ENCODE data around the gene TDP1.
A peak's percentile ranks its signal among the peaks of the same experiment; 100 is the strongest.

Gene TDP1

DNA sequence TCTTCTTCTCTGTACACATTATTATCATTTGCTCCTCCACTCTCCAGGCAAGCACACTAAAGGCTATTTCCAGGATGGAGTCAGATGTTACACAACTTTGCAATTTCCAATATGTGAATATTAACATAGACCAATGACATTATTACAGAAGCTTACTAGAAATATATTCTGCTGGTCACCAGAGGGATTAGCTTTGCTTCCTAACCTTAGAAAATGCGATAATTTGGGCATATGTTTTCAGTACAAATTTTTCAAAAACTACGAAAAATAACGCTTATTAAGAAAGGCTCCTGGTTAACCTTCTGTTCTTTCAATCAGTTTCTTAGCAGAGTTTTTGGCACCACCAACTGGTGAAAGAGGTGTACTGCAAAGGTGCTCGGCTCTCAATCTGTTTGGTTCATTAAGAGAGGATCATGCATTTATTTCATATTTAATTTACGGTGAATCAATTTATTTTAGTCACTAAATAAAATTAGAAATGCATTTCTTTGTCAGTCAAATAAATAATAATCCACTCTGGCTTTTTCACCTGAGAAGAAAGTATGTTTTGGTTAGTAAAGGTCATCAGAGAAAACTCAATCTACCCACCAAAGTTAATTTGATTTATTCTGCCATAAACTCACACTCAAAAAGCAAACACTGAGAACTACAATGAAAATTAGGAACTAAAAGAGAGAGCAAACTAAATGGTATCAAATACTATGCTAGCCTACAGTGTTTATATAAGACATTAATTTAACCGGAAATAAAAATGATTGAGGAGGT lies 40.4 kb upstream of the TDP1 start:
- Histone ChIP-seq H3K4me1 (ENCODE audit: insufficient read depth, poor library complexity, severe bottlenecking) (peaks cover 26% of the 10 kb centered on the region), H3K36me3 (ENCODE audit: low read depth) (no peaks in the 10 kb centered on the region), H3K4me3 (ENCODE audit: severe bottlenecking) (no peak overlapping the region), H3K27me3 (ENCODE audit: insufficient read depth, poor library complexity, severe bottlenecking) (no peaks in the 10 kb centered on the region), H3K9me3 (ENCODE audit: severe bottlenecking) (no peaks in the 10 kb centered on the region), H3K27ac (ENCODE audit: poor library complexity, severe bottlenecking) (peak overlapping the region; percentile 66)
- DNase-seq (ENCODE audit: low spot score), result no peak
- TF ChIP-seq, protein P1, sequence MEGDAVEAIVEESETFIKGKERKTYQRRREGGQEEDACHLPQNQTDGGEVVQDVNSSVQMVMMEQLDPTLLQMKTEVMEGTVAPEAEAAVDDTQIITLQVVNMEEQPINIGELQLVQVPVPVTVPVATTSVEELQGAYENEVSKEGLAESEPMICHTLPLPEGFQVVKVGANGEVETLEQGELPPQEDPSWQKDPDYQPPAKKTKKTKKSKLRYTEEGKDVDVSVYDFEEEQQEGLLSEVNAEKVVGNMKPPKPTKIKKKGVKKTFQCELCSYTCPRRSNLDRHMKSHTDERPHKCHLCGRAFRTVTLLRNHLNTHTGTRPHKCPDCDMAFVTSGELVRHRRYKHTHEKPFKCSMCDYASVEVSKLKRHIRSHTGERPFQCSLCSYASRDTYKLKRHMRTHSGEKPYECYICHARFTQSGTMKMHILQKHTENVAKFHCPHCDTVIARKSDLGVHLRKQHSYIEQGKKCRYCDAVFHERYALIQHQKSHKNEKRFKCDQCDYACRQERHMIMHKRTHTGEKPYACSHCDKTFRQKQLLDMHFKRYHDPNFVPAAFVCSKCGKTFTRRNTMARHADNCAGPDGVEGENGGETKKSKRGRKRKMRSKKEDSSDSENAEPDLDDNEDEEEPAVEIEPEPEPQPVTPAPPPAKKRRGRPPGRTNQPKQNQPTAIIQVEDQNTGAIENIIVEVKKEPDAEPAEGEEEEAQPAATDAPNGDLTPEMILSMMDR (IDR thresholded peaks at IDR 0.05; ENCODE audit: poor library complexity, severe bottlenecking), result peak; percentile 99
- no peak for ATAC-seq (ENCODE audit: low read depth)

DNA sequence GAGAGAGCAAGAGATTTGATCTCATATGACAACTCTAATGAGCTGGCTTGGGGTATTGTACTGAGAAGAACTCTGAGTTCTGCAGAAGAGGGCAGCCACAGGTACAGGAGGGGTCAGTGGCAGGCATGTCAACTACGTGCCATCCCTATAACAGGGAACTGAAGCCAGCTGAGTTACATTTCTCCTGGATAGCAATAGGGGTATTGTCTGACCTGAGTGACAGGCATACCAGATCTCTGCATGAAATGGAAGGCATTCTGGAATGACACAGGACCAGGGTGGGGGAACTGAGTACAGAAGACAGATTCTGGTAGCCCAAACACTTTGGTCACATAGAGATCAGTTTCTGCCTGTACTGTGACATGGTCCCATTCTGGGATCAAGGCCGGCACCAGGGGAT lies 37.0 kb upstream of the TDP1 start:
- Histone ChIP-seq H3K4me1 (ENCODE audit: insufficient read depth, poor library complexity, severe bottlenecking) (peaks cover 22% of the 10 kb centered on the region), H3K4me3 (ENCODE audit: severe bottlenecking) (no peak overlapping the region), H3K36me3 (ENCODE audit: low read depth) (peaks cover 2% of the 10 kb centered on the region), H3K27ac (ENCODE audit: poor library complexity, severe bottlenecking) (no peak overlapping the region), H3K9me3 (ENCODE audit: severe bottlenecking) (no peaks in the 10 kb centered on the region), H3K27me3 (ENCODE audit: insufficient read depth, poor library complexity, severe bottlenecking) (no peaks in the 10 kb centered on the region)
- no peak for ATAC-seq (ENCODE audit: low read depth)
- no peak for DNase-seq (ENCODE audit: low spot score)
- TF ChIP-seq, protein P1 (IDR thresholded peaks at IDR 0.05; ENCODE audit: poor library complexity, severe bottlenecking), result no peak

DNA sequence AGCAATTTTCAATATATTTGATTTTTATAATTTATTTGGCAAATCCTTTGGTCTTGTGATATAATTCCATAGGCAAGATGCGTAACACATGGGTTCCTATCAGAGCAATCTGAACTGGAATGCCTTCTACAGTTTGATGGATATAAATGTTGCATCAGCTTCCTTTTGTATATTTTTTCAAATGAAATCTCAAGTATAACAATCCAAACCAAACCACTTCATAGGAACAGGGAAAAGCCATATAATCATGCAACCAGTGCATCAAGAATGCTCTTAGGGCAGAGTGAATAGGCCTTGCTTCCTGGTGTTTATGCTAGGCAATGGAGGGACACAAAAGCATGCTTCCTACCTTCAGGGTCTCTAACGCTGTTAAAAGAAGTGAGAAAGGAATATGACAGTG lies 35.7 kb upstream of the TDP1 start:
- TF ChIP-seq, protein P1 (IDR thresholded peaks at IDR 0.05; ENCODE audit: poor library complexity, severe bottlenecking), result no peak
- ATAC-seq (ENCODE audit: low read depth) (no peak), DNase-seq (ENCODE audit: low spot score) (no peak)
- Histone ChIP-seq H3K27me3 (ENCODE audit: insufficient read depth, poor library complexity, severe bottlenecking) (no peaks in the 10 kb centered on the region), H3K4me1 (ENCODE audit: insufficient read depth, poor library complexity, severe bottlenecking) (peaks cover 20% of the 10 kb centered on the region), H3K27ac (ENCODE audit: poor library complexity, severe bottlenecking) (no peak overlapping the region), H3K36me3 (ENCODE audit: low read depth) (peaks cover 7% of the 10 kb centered on the region), H3K4me3 (ENCODE audit: severe bottlenecking) (no peak overlapping the region), H3K9me3 (ENCODE audit: severe bottlenecking) (no peaks in the 10 kb centered on the region)

DNA sequence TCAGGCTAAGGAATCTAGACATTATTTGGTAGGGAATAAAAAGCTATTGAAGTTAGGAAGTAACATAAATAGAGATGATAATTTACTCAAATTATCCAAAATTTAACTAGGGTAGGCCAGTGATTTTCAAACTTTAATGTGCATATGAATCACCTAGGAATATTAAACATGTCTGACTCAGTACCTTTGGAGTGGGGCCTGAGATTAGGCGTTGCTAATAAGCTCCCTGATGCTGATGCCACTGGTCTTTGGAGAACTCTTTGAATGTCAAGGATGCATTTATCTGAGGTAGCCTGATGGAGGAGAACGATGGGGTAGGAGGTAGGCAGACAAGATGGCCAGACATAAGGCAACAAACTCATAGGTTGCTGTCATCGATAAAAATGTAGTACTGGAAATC lies 34.4 kb upstream of the TDP1 start:
- TF ChIP-seq, protein P1 (IDR thresholded peaks at IDR 0.05; ENCODE audit: poor library complexity, severe bottlenecking), result no peak
- no peaks in the 10 kb centered on the region for H3K27me3 ChIP-seq (ENCODE audit: insufficient read depth, poor library complexity, severe bottlenecking)
- peaks cover 12% of the 10 kb centered on the region for H3K36me3 ChIP-seq (ENCODE audit: low read depth)
- H3K4me1 ChIP-seq (ENCODE audit: insufficient read depth, poor library complexity, severe bottlenecking), result peaks cover 15% of the 10 kb centered on the region
- H3K4me3 ChIP-seq (ENCODE audit: severe bottlenecking), result no peak overlapping the region
- DNase-seq (ENCODE audit: low spot score), result no peak
- peak overlapping the region; percentile 23 for H3K27ac ChIP-seq (ENCODE audit: poor library complexity, severe bottlenecking)
- ATAC-seq (ENCODE audit: low read depth), result no peak
- no peaks in the 10 kb centered on the region for H3K9me3 ChIP-seq (ENCODE audit: severe bottlenecking)
